ENCODE measurements around the gene LRRC74B. TPM values are rescaled to one million over a fixed set of nuclear protein-coding genes. Genes with fewer than 3 reads are reported as not detected.

LRRC74B gene
- total and polyA plus RNA-seq, 2 of the 4 experiments (the other 2 are of a cell fraction), result not detected

- H2AFZ ChIP-seq (replicated peaks; ENCODE audit: low read length, poor library complexity), result no peak overlapping the region
- peaks cover 6% of the 10 kb centered on the region for H3K4me1 ChIP-seq (ENCODE audit: control insufficient read depth, insufficient read depth, low read length)
- no peak overlapping the region for H4K91ac ChIP-seq (ENCODE audit: insufficient read depth, low read depth, low read length)
- H3K56ac ChIP-seq (ENCODE audit: extremely low read depth, insufficient read depth, low read length), result no peak overlapping the region; the same call in 1 of the 2 replicates
- no peak overlapping the region for H3K9ac ChIP-seq (ENCODE audit: low read depth, low read length)
- H4K20me1 ChIP-seq (ENCODE audit: insufficient read depth, low read length), result no peaks in the 10 kb centered on the region
- H2BK15ac ChIP-seq (ENCODE audit: low read depth, low read length), result no peak overlapping the region
- H2BK20ac ChIP-seq (ENCODE audit: low read depth, low read length), result no peak overlapping the region
- BruUV-seq (replicated peaks), result no TSS peak
- H4K5ac ChIP-seq (ENCODE audit: low read depth, low read length), result no peak overlapping the region
- no peaks in the 10 kb centered on the region for H3K36me3 ChIP-seq (ENCODE audit: control insufficient read depth, insufficient read depth, low read length)
- no peak for DNase-seq
- H3K4ac ChIP-seq (ENCODE audit: low read depth, low read length), result no peak overlapping the region
- TF ChIP-seq RAD21 (IDR thresholded peaks at IDR 0.05; ENCODE audit: low read length), result no peak
- no peak for TF ChIP-seq FOS (IDR thresholded peaks at IDR 0.05; ENCODE audit: low read depth, low read length)
- no peak for TF ChIP-seq SMC3 (IDR thresholded peaks at IDR 0.05; ENCODE audit: low read depth, low read length)
- no peak for TF ChIP-seq POLR2A (IDR thresholded peaks at IDR 0.05; ENCODE audit: low read depth, low read length)
- no peak for TF ChIP-seq BHLHE40 (IDR thresholded peaks at IDR 0.05; ENCODE audit: low read depth, low read length)
- TF ChIP-seq, protein P1, sequence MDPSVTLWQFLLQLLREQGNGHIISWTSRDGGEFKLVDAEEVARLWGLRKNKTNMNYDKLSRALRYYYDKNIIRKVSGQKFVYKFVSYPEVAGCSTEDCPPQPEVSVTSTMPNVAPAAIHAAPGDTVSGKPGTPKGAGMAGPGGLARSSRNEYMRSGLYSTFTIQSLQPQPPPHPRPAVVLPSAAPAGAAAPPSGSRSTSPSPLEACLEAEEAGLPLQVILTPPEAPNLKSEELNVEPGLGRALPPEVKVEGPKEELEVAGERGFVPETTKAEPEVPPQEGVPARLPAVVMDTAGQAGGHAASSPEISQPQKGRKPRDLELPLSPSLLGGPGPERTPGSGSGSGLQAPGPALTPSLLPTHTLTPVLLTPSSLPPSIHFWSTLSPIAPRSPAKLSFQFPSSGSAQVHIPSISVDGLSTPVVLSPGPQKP (IDR thresholded peaks at IDR 0.05; ENCODE audit: borderline replicate concordance, low read depth, low read length), result no peak
- no peak for TF ChIP-seq MXI1 (IDR thresholded peaks at IDR 0.05; ENCODE audit: borderline replicate concordance, low read depth, low read length)
- TF ChIP-seq, protein P2, sequence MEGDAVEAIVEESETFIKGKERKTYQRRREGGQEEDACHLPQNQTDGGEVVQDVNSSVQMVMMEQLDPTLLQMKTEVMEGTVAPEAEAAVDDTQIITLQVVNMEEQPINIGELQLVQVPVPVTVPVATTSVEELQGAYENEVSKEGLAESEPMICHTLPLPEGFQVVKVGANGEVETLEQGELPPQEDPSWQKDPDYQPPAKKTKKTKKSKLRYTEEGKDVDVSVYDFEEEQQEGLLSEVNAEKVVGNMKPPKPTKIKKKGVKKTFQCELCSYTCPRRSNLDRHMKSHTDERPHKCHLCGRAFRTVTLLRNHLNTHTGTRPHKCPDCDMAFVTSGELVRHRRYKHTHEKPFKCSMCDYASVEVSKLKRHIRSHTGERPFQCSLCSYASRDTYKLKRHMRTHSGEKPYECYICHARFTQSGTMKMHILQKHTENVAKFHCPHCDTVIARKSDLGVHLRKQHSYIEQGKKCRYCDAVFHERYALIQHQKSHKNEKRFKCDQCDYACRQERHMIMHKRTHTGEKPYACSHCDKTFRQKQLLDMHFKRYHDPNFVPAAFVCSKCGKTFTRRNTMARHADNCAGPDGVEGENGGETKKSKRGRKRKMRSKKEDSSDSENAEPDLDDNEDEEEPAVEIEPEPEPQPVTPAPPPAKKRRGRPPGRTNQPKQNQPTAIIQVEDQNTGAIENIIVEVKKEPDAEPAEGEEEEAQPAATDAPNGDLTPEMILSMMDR (conservative IDR thresholded peaks at IDR 0.05; ENCODE audit: low read depth, low read length), result no peak
- TF ChIP-seq, protein P3, sequence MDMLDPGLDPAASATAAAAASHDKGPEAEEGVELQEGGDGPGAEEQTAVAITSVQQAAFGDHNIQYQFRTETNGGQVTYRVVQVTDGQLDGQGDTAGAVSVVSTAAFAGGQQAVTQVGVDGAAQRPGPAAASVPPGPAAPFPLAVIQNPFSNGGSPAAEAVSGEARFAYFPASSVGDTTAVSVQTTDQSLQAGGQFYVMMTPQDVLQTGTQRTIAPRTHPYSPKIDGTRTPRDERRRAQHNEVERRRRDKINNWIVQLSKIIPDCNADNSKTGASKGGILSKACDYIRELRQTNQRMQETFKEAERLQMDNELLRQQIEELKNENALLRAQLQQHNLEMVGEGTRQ (IDR thresholded peaks at IDR 0.05; ENCODE audit: low read depth, low read length), result no peak
- no peak for TF ChIP-seq CHD1 (IDR thresholded peaks at IDR 0.05; ENCODE audit: low read depth, low read length)
- no peak for TF ChIP-seq RCOR1 (IDR thresholded peaks at IDR 0.05; ENCODE audit: insufficient replicate concordance, low read length)
- no peak for TF ChIP-seq CEBPB (IDR thresholded peaks at IDR 0.05; ENCODE audit: low read depth, low read length)
- no peak for TF ChIP-seq MAFK (IDR thresholded peaks at IDR 0.05; ENCODE audit: low read depth, low read length)
- TF ChIP-seq RFX5 (IDR thresholded peaks at IDR 0.05; ENCODE audit: low read depth, low read length), result no peak
- TF ChIP-seq NFE2L2 (IDR thresholded peaks at IDR 0.05; ENCODE audit: low read depth, low read length), result no peak
- TF ChIP-seq MAZ (IDR thresholded peaks at IDR 0.05; ENCODE audit: borderline replicate concordance, low read depth, low read length), result no peak
- H3K9me3 ChIP-seq (ENCODE audit: control insufficient read depth, insufficient read depth, low read length), result no peaks in the 10 kb centered on the region
- H3K23ac ChIP-seq (ENCODE audit: low read depth, low read length), result no peak overlapping the region
- no peak overlapping the region for H3K4me2 ChIP-seq (ENCODE audit: low read depth, low read length)
- no peak overlapping the region for H2AK5ac ChIP-seq (ENCODE audit: low read depth, low read length)
- POLR2A ChIA-PET (ENCODE audit: unreplicated experiment), result no interaction called here
- no peak overlapping the region for H4K8ac ChIP-seq (ENCODE audit: low read depth in 2 of 2, low read length in 2 of 2)
- H2BK5ac ChIP-seq (ENCODE audit: low read depth, low read length, poor library complexity, severe bottlenecking), result no peak overlapping the region
- in situ Hi-C loops (cut with MboI; ENCODE audit: low sequenced_read_pairs), result no loop called here
- H3K18ac ChIP-seq (ENCODE audit: low read depth, low read length), result no peak overlapping the region
- H3K4me3 ChIP-seq (ENCODE audit: insufficient read depth, low read depth, low read length), result no peak overlapping the region
- ATAC-seq (ENCODE audit: low read depth), result no peak
- H3K79me1 ChIP-seq (ENCODE audit: low read depth in 1 of 2, low read length in 2 of 2), result no peaks in the 10 kb centered on the region
- intact Hi-C loops (cut with micrococcal nuclease), result no loop called here
- dilution Hi-C loops (cut with HindIII; ENCODE audit: low sequenced_read_pairs, unreplicated experiment), result no loop called here
- H3K27ac ChIP-seq (ENCODE audit: insufficient read depth, low read length), result no peak overlapping the region
- H3K14ac ChIP-seq (replicated peaks; ENCODE audit: low read depth, low read length), result no peak overlapping the region
- WGBS, 2 experiments (ENCODE audit: extremely low coverage in 2 of 2, insufficient read length in 1 of 2), result 59% methylated on average over 5 of the region's 9 CpGs; no CpG with 5 or more reads in 1 of the 2 experiments
- H2AK9ac ChIP-seq (replicated peaks; ENCODE audit: low read depth, low read length, poor library complexity), result no peak overlapping the region
- no peaks in the 10 kb centered on the region for H3K9me1 ChIP-seq (ENCODE audit: insufficient read depth, low read length)
- CTCF ChIA-PET, result no interaction called here
- H3K27me3 ChIP-seq (ENCODE audit: control insufficient read depth, insufficient read depth, low read length), result peaks cover 18% of the 10 kb centered on the region
- H2BK120ac ChIP-seq (ENCODE audit: low read depth, low read length), result no peak overlapping the region
Observed at GRCh38 chr22:21051145-21051830, 5.5 kb downstream of the LRRC74B start.

Measured in IMR-90 (cell line).